Stimulated activated naive B cell treated with anti-CD40 and anti-IgM and Interleukin-4, amounts not matched to agents 10 μg/mL and 1 μg/mL and 100 μg/mL, for 72 hours (primary cell): Measurements from ENCODE around the gene ZNF750.

Experiments
- ATAC-seq, 2 donors: fragments of 150-1000 bp; cut with Tn5 transposase; replicated peaks; 2 replicates each; pipeline ENCODE4 v1.10.0; 2021; ENCODE audit warnings: moderate library complexity in 1 of 2
- DNase-seq: peaks from one replicate; pipeline ENCODE4 v3.0.0; 2021
- H3K27ac Mint-ChIP-seq: one replicate; pipeline ENCODE4 v1.8.0; 2022; ENCODE audit warnings: mild to moderate bottlenecking, mixed read lengths
- H3K27me3 Mint-ChIP-seq, 2 donors: one replicate each; pipeline ENCODE4 v1.8.0; 2022; ENCODE audit warnings: mixed read lengths in 2 of 2
- H3K36me3 Mint-ChIP-seq, 2 donors: one replicate each; pipeline ENCODE4 v1.8.0; 2022; ENCODE audit warnings: mixed read lengths in 2 of 2, mild to moderate bottlenecking in 1 of 2
- H3K4me1 Mint-ChIP-seq, 2 donors: one replicate each; pipeline ENCODE4 v1.8.0; 2022; ENCODE audit warnings: mixed read lengths in 2 of 2, mild to moderate bottlenecking in 1 of 2
- H3K4me3 Mint-ChIP-seq, 2 donors: one replicate each; pipeline ENCODE4 v1.8.0; 2022; ENCODE audit warnings: mild to moderate bottlenecking in 2 of 2, mixed read lengths in 2 of 2, moderate library complexity in 1 of 2
- H3K9me3 Mint-ChIP-seq, 2 donors: one replicate each; pipeline ENCODE4 v1.8.0; 2022; ENCODE audit warnings: mixed read lengths in 2 of 2, mild to moderate bottlenecking in 1 of 2

The ZNF750 gene

GRCh38 chr17:82840431-82840831, 609 bp upstream of the ZNF750 start:
- H3K27me3 Mint-ChIP-seq = no peaks in the 10 kb centered on the region
- no peaks in the 10 kb centered on the region for H3K9me3 Mint-ChIP-seq
- no peak for ATAC-seq
- peaks cover 2 to 8% of the 10 kb centered on the region in 2 donors for H3K4me1 Mint-ChIP-seq
- H3K4me3 Mint-ChIP-seq = no peak overlapping the region
- H3K36me3 Mint-ChIP-seq = peaks cover 16 to 24% of the 10 kb centered on the region in 2 donors
- DNase-seq = no peak
- H3K27ac Mint-ChIP-seq = no peak overlapping the region

- Mint-ChIP-seq H3K36me3 (peaks cover 16 to 21% of the 10 kb centered on the region in 2 donors), H3K9me3 (no peaks in the 10 kb centered on the region), H3K4me1 (no peaks in the 10 kb centered on the region), H3K27ac (no peak overlapping the region), H3K27me3 (no peaks in the 10 kb centered on the region), H3K4me3 (no peak overlapping the region)
- DNase-seq (no peak), ATAC-seq (no peak)
These were observed 1.3 kb downstream of the ZNF750 start for GRCh38 chr17:82838386-82839063.

GRCh38 chr17:82837586-82838320, 2.1 kb downstream of the ZNF750 start:
- Mint-ChIP-seq H3K9me3 (no peaks in the 10 kb centered on the region), H3K27me3 (no peaks in the 10 kb centered on the region), H3K27ac (no peak overlapping the region), H3K4me3 (no peak overlapping the region), H3K36me3 (peaks cover 14 to 24% of the 10 kb centered on the region in 2 donors), H3K4me1 (no peaks in the 10 kb centered on the region)
- no peak for ATAC-seq
- DNase-seq = no peak

- no peak overlapping the region for H3K4me3 Mint-ChIP-seq
- H3K27ac Mint-ChIP-seq = no peak overlapping the region
- DNase-seq (no peak), ATAC-seq (no peak)
- no peaks in the 10 kb centered on the region for H3K9me3 Mint-ChIP-seq
- no peaks in the 10 kb centered on the region for H3K4me1 Mint-ChIP-seq
- peaks cover 14 to 26% of the 10 kb centered on the region in 2 donors for H3K36me3 Mint-ChIP-seq
- no peaks in the 10 kb centered on the region for H3K27me3 Mint-ChIP-seq
These were observed 2.9 kb downstream of the ZNF750 start for GRCh38 chr17:82836823-82837357.

- Mint-ChIP-seq H3K4me3 (no peak overlapping the region), H3K27ac (no peak overlapping the region), H3K9me3 (no peaks in the 10 kb centered on the region), H3K36me3 (peaks cover 21 to 34% of the 10 kb centered on the region in 2 donors), H3K27me3 (no peaks in the 10 kb centered on the region), H3K4me1 (no peaks in the 10 kb centered on the region)
- DNase-seq = no peak
- ATAC-seq = no peak
These were observed 3.9 kb downstream of the ZNF750 start for GRCh38 chr17:82835766-82836512.

- no peak overlapping the region for H3K4me3 Mint-ChIP-seq
- H3K4me1 Mint-ChIP-seq = no peaks in the 10 kb centered on the region
- DNase-seq (no peak), ATAC-seq (no peak)
- no peak overlapping the region for H3K27ac Mint-ChIP-seq
- H3K27me3 Mint-ChIP-seq = no peaks in the 10 kb centered on the region
- peaks cover 23 to 36% of the 10 kb centered on the region in 2 donors for H3K36me3 Mint-ChIP-seq
- no peaks in the 10 kb centered on the region for H3K9me3 Mint-ChIP-seq
These were observed 4.7 kb downstream of the ZNF750 start for GRCh38 chr17:82835122-82835521.

- no peak for DNase-seq
- no peak overlapping the region for H3K4me3 Mint-ChIP-seq
- H3K9me3 Mint-ChIP-seq = no peaks in the 10 kb centered on the region
- no peak for ATAC-seq
- no peak overlapping the region for H3K27ac Mint-ChIP-seq
- H3K36me3 Mint-ChIP-seq = peaks cover 37 to 49% of the 10 kb centered on the region in 2 donors
- H3K4me1 Mint-ChIP-seq = peaks cover 0 to 6% of the 10 kb centered on the region in 2 donors
- H3K27me3 Mint-ChIP-seq = no peaks in the 10 kb centered on the region
These were observed 6.8 kb downstream of the ZNF750 start for GRCh38 chr17:82832881-82833475.

- Mint-ChIP-seq H3K4me3 (no peak overlapping the region), H3K4me1 (peaks cover 0 to 6% of the 10 kb centered on the region in 2 donors), H3K27ac (no peak overlapping the region), H3K27me3 (no peaks in the 10 kb centered on the region), H3K36me3 (peaks cover 39 to 53% of the 10 kb centered on the region in 2 donors), H3K9me3 (no peaks in the 10 kb centered on the region)
- no peak for DNase-seq
- ATAC-seq = no peak
These were observed 7.4 kb downstream of the ZNF750 start for GRCh38 chr17:82832411-82832810.

GRCh38 chr17:82831818-82832200, 8.0 kb downstream of the ZNF750 start:
- DNase-seq (no peak), ATAC-seq (no peak)
- H3K4me1 Mint-ChIP-seq = peaks cover 0 to 6% of the 10 kb centered on the region in 2 donors
- no peak overlapping the region for H3K27ac Mint-ChIP-seq
- peaks cover 45 to 56% of the 10 kb centered on the region in 2 donors for H3K36me3 Mint-ChIP-seq
- H3K27me3 Mint-ChIP-seq = no peaks in the 10 kb centered on the region
- H3K4me3 Mint-ChIP-seq = no peak overlapping the region
- H3K9me3 Mint-ChIP-seq = no peaks in the 10 kb centered on the region

- DNase-seq (no peak), ATAC-seq (no peak)
- peak overlapping the region; percentile 9 for H3K27ac Mint-ChIP-seq
- no peaks in the 10 kb centered on the region for H3K9me3 Mint-ChIP-seq
- no peak overlapping the region for H3K4me3 Mint-ChIP-seq
- peaks cover 0 to 6% of the 10 kb centered on the region in 2 donors for H3K4me1 Mint-ChIP-seq
- H3K27me3 Mint-ChIP-seq = no peaks in the 10 kb centered on the region
- peaks cover 42 to 52% of the 10 kb centered on the region in 2 donors for H3K36me3 Mint-ChIP-seq
These were observed 8.6 kb downstream of the ZNF750 start for GRCh38 chr17:82831041-82831817.

GRCh38 chr17:82830249-82830661, 9.6 kb downstream of the ZNF750 start:
- Mint-ChIP-seq H3K4me3 (no peak overlapping the region), H3K27me3 (no peaks in the 10 kb centered on the region), H3K9me3 (no peaks in the 10 kb centered on the region), H3K4me1 (peaks cover 0 to 6% of the 10 kb centered on the region in 2 donors), H3K36me3 (peaks cover 36 to 50% of the 10 kb centered on the region in 2 donors), H3K27ac (no peak overlapping the region)
- ATAC-seq = no peak
- DNase-seq = no peak

GRCh38 chr17:82828875-82829487, 10.8 kb downstream of the ZNF750 start:
- Mint-ChIP-seq H3K4me3 (no peak overlapping the region), H3K36me3 (peaks cover 41 to 50% of the 10 kb centered on the region in 2 donors), H3K27ac (no peak overlapping the region), H3K9me3 (no peaks in the 10 kb centered on the region), H3K27me3 (no peaks in the 10 kb centered on the region), H3K4me1 (peaks cover 0 to 6% of the 10 kb centered on the region in 2 donors)
- DNase-seq (no peak), ATAC-seq (no peak)

- Mint-ChIP-seq H3K36me3 (peaks cover 48 to 49% of the 10 kb centered on the region in 2 donors), H3K9me3 (no peaks in the 10 kb centered on the region), H3K4me3 (no peak overlapping the region), H3K27ac (no peak overlapping the region), H3K27me3 (no peaks in the 10 kb centered on the region), H3K4me1 (peaks cover 0 to 6% of the 10 kb centered on the region in 2 donors)
- no peak for DNase-seq
- ATAC-seq = no peak
These were observed 12.9 kb downstream of the ZNF750 start for GRCh38 chr17:82826956-82827355.
